ENCODE data around the gene POFUT1.

- TF ChIP-seq EP300 (IDR thresholded peaks at IDR 0.05) = no peak
- TF ChIP-seq CTCF (IDR thresholded peaks at IDR 0.05) = no peak
- no peak for TF ChIP-seq POLR2A (IDR thresholded peaks at IDR 0.05)
These were observed 7.5 kb downstream of the POFUT1 start for GRCh38 chr20:32215147-32215546.
